Astrocyte (in vitro differentiated cells and primary cell): ENCODE results near the gene ZNF555. TPM values are rescaled to one million over a fixed set of nuclear protein-coding genes. Genes with fewer than 3 reads are reported as not detected.

Source experiments
- DNase-seq: peaks from one replicate; pipeline ENCODE4 v3.0.0-alpha.2; 2010; ENCODE audit warnings: low read depth
- FAIRE-seq: peaks from 2 replicates; lab custom pipeline; 2011; peaks lifted over from hg19 to GRCh38; lab: Jason Lieb, UNC
- H2AFZ ChIP-seq: 2 replicates; pipeline ENCODE4 v1.6.0; 2012; ENCODE audit warnings: low read depth, low read length, inconsistent platforms
- H3K27ac ChIP-seq: 2 replicates; pipeline ENCODE4 v1.5.1; 2011; ENCODE audit warnings: low read depth, low read length, inconsistent platforms
- H3K27me3 ChIP-seq: 2 replicates; pipeline ENCODE4 v1.6.0; 2011; ENCODE audit warnings: low read length, inconsistent platforms; ENCODE audit not compliant: insufficient read depth
- H3K36me3 ChIP-seq: 2 replicates; pipeline ENCODE4 v1.5.1; 2011; ENCODE audit warnings: low read length, inconsistent platforms; ENCODE audit not compliant: insufficient read depth
- H3K4me1 ChIP-seq: 2 replicates; pipeline ENCODE4 v1.5.1; 2011; ENCODE audit warnings: low read length, inconsistent platforms; ENCODE audit not compliant: insufficient read depth
- H3K4me2 ChIP-seq: 2 replicates; pipeline ENCODE4 v1.6.0; 2012; ENCODE audit warnings: low read length, inconsistent platforms
- H3K4me3 ChIP-seq: 2 replicates; pipeline ENCODE4 v1.5.1; 2011; ENCODE audit warnings: low read depth, mild to moderate bottlenecking, low read length, inconsistent platforms; ENCODE audit not compliant: insufficient read depth
- H3K79me2 ChIP-seq: 2 replicates; pipeline ENCODE4 v1.6.0; 2012; ENCODE audit warnings: mild to moderate bottlenecking, low read length, inconsistent platforms; ENCODE audit not compliant: insufficient read depth
- H3K9ac ChIP-seq: 2 replicates; pipeline ENCODE4 v1.6.0; 2012; ENCODE audit warnings: mild to moderate bottlenecking, low read length, inconsistent platforms
- H3K9me3 ChIP-seq: 2 replicates; pipeline ENCODE4 v1.5.1; 2012; ENCODE audit warnings: low read depth, mild to moderate bottlenecking, low read length, inconsistent platforms; ENCODE audit not compliant: insufficient read depth
- H4K20me1 ChIP-seq: 2 replicates; pipeline ENCODE4 v1.6.0; 2012; ENCODE audit warnings: low read length, inconsistent platforms; ENCODE audit not compliant: insufficient read depth
- H3K27ac Mint-ChIP-seq: one replicate; pipeline ENCODE4 v1.8.0; 2021; ENCODE audit warnings: mild to moderate bottlenecking, mixed read lengths; ENCODE audit not compliant: unreplicated experiment
- H3K27me3 Mint-ChIP-seq: one replicate; pipeline ENCODE4 v1.8.0; 2021; ENCODE audit warnings: low read depth, mixed read lengths; ENCODE audit not compliant: unreplicated experiment
- H3K36me3 Mint-ChIP-seq: one replicate; pipeline ENCODE4 v1.8.0; 2021; ENCODE audit warnings: low read depth, mixed read lengths; ENCODE audit not compliant: unreplicated experiment
- H3K4me1 Mint-ChIP-seq: one replicate; pipeline ENCODE4 v1.8.0; 2021; ENCODE audit warnings: low read depth, mixed read lengths; ENCODE audit not compliant: unreplicated experiment
- H3K4me3 Mint-ChIP-seq: one replicate; pipeline ENCODE4 v1.8.0; 2021; ENCODE audit warnings: mild to moderate bottlenecking, moderate library complexity, mixed read lengths; ENCODE audit not compliant: unreplicated experiment
- H3K9me3 Mint-ChIP-seq: one replicate; pipeline ENCODE4 v1.8.0; 2021; ENCODE audit warnings: mild to moderate bottlenecking, mixed read lengths; ENCODE audit not compliant: unreplicated experiment
- CTCF ChIP-seq: IDR thresholded peaks from 2 replicates; pipeline ENCODE4 v1.5.1; 2011; ENCODE audit warnings: low read depth, mild to moderate bottlenecking, inconsistent platforms, low read length, moderate library complexity; ENCODE audit not compliant: insufficient read depth
- EZH2 ChIP-seq: IDR thresholded peaks from 2 replicates; pipeline ENCODE4 v1.6.1; 2012; ENCODE audit warnings: mild to moderate bottlenecking, low read length, inconsistent platforms; ENCODE audit not compliant: insufficient read depth
- total RNA-seq: library from RNA; stranded (reverse); gene quantifications from 2 replicates; pipeline ENCODE4 v1.2.1, GENCODE V29; 2021

Gene ZNF555
- total RNA-seq, 1 donor from 2014 or later: 6.0 TPM

- FAIRE-seq (no peak), DNase-seq (no peak)
- peaks cover 8% of the 10 kb centered on the region for H3K9me3 ChIP-seq
- peaks cover 3% of the 10 kb centered on the region for H3K27me3 Mint-ChIP-seq
- H3K9me3 Mint-ChIP-seq: peaks cover 24% of the 10 kb centered on the region
- H3K27ac Mint-ChIP-seq: no peak overlapping the region
- no peak overlapping the region for H3K4me3 Mint-ChIP-seq
- H3K9ac ChIP-seq: no peak overlapping the region
- H2AFZ ChIP-seq: no peak overlapping the region
- no peaks in the 10 kb centered on the region for H3K36me3 ChIP-seq
- H3K36me3 Mint-ChIP-seq: no peaks in the 10 kb centered on the region
- no peaks in the 10 kb centered on the region for H3K4me1 ChIP-seq
- TF ChIP-seq EZH2 (no peak), CTCF (no peak)
- H3K27me3 ChIP-seq: no peaks in the 10 kb centered on the region
- H3K4me1 Mint-ChIP-seq: no peaks in the 10 kb centered on the region
- no peak overlapping the region for H3K4me3 ChIP-seq
- no peaks in the 10 kb centered on the region for H4K20me1 ChIP-seq
- H3K79me2 ChIP-seq: peaks cover 1% of the 10 kb centered on the region
- H3K27ac ChIP-seq: no peak overlapping the region
- no peak overlapping the region for H3K4me2 ChIP-seq
These were observed 55.4 kb downstream of the ZNF555 start for GRCh38 chr19:2896694-2897093.

- H3K9ac ChIP-seq: peak within 1 kb of the TSS; percentile 82
- no peaks in the 10 kb centered on the region for H4K20me1 ChIP-seq
- H2AFZ ChIP-seq: peak within 1 kb of the TSS; percentile 99
- H3K36me3 ChIP-seq: no peaks in the 10 kb centered on the region
- peaks cover 14% of the 10 kb centered on the region for H3K27me3 Mint-ChIP-seq
- H3K4me1 ChIP-seq: no peaks in the 10 kb centered on the region
- H3K9me3 Mint-ChIP-seq: peaks cover 18% of the 10 kb centered on the region
- no peak within 1 kb of the TSS for H3K4me3 Mint-ChIP-seq
- DNase-seq (peak; percentile 97), FAIRE-seq (no peak)
- no peaks in the 10 kb centered on the region for H3K27me3 ChIP-seq
- H3K9me3 ChIP-seq: peaks cover 8% of the 10 kb centered on the region
- H3K79me2 ChIP-seq: peaks cover 18% of the 10 kb centered on the region
- TF ChIP-seq CTCF: no peak
- no peak for TF ChIP-seq EZH2
- H3K36me3 Mint-ChIP-seq: no peaks in the 10 kb centered on the region
- H3K4me3 ChIP-seq: peak within 1 kb of the TSS; percentile 76
- no peak within 1 kb of the TSS for H3K27ac Mint-ChIP-seq
- no peaks in the 10 kb centered on the region for H3K4me1 Mint-ChIP-seq
- peak within 1 kb of the TSS; percentile 97 for H3K4me2 ChIP-seq
- H3K27ac ChIP-seq: peak within 1 kb of the TSS; percentile 72
These were observed 59.3 kb downstream of the ZNF555 start, which contains the start of gene ZNF57 for GRCh38 chr19:2900296-2901252. ZNF57 (plus strand) TSS chr19:2900928; CDS start chr19:2901046, 118 bp downstream.
